C4-2B (cell line): Measurements from ENCODE around the gene GPR152.
"Not testable (repeated sequence)": the region's sequence is repeated elsewhere in the genome, so short reads cannot be mapped to it uniquely, and the experiment has no call there.

Source experiments
- ZFX ChIP-seq: fragments of 450-650 bp; IDR thresholded peaks from 2 replicates; pipeline ENCODE4 v1.6.1; 2017
- TF ChIP-seq, protein P1 (sequence below): fragments of 450-650 bp; conservative IDR thresholded peaks from 2 replicates; pipeline ENCODE4 v1.5.1; 2017; ENCODE audit warnings: mild to moderate bottlenecking

GRCh38 chr11:67476692-67477091 lies 24.2 kb upstream of the GPR152 start:
- TF ChIP-seq, protein P1, sequence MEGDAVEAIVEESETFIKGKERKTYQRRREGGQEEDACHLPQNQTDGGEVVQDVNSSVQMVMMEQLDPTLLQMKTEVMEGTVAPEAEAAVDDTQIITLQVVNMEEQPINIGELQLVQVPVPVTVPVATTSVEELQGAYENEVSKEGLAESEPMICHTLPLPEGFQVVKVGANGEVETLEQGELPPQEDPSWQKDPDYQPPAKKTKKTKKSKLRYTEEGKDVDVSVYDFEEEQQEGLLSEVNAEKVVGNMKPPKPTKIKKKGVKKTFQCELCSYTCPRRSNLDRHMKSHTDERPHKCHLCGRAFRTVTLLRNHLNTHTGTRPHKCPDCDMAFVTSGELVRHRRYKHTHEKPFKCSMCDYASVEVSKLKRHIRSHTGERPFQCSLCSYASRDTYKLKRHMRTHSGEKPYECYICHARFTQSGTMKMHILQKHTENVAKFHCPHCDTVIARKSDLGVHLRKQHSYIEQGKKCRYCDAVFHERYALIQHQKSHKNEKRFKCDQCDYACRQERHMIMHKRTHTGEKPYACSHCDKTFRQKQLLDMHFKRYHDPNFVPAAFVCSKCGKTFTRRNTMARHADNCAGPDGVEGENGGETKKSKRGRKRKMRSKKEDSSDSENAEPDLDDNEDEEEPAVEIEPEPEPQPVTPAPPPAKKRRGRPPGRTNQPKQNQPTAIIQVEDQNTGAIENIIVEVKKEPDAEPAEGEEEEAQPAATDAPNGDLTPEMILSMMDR: not testable (repeated sequence)
- TF ChIP-seq ZFX: not testable (repeated sequence)
